Astrocyte of the cerebellum (primary cell): Measurements from ENCODE around the gene CERS3.

Source experiments
- DNase-seq: peaks from one replicate; pipeline ENCODE4 v3.0.0-alpha.2; 2011; ENCODE audit warnings: low read depth
- H3K4me3 ChIP-seq: 2 replicates; pipeline ENCODE4 v1.5.1; 2011; ENCODE audit warnings: mild to moderate bottlenecking, low read depth, low read length, moderate library complexity
- CTCF ChIP-seq: IDR thresholded peaks from 2 replicates; pipeline ENCODE4 v1.5.1; 2012; ENCODE audit warnings: low read length, low read depth, moderate library complexity, mild to moderate bottlenecking; ENCODE audit errors: missing control alignments
- in situ Hi-C: cut with HindIII; loops from 2 replicates; pipeline ENCODE4 v1.10.0; 2017; ENCODE audit warnings: low sequenced_read_pairs

Gene CERS3

DNA sequence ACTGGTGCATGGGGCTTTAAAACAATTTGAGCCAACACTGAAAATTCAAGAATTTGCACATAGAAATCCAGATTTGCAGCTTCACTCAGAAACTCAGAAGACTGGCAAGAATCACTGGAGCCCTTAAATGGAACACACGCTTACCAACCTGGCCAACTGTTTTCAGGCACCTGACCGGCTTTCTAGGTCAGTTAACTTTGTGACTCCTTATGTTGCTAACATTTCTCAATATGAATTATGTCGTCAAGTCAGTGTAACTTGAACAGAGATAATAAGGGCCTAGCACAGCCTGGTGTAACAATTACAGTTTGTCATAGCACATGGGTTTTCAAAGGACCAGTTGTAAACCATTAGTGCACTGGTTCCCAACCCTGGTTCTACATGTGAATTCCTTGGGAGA is 6.8 kb downstream of the CERS3 start:
- no peak overlapping the region for H3K4me3 ChIP-seq
- DNase-seq, result no peak
- in situ Hi-C loops, result no loop called here
- no peak for TF ChIP-seq CTCF

DNA sequence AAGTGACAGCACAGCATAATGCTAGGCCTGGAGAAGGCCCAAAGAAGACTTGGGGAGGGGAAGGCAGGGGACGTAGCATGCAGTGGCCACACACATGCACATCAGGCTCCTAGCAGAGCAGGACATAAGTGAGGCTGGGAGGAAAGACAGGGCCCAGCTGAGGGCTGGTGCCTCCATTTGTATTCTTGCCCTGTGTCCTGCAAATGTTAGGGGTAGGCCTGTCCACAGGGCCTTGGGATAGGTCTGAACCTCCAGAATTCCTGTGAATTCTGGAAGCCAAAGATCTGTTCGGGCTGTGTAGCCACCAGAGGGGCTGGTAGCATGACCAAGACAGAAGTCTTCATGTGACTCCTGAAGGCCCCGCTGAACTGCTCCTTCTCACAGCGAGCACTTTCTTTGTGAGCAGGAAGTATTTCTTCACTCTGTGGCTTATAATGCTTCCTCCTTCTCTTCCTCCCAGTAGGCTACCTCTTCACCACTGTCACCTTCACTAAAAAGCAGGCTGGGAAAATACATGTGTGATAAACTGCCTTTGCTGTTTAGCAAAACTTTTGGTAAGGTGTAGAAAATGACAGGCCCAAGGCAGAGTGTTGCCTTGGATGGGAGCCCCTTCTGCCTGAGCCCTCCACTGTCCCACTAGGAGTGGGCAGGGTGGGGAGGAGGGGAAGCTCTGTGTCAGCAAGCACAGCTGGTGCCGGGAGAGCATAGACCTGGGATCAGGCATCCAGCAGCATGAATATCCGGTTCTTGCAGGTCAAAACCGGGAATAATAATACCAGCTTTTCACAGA is 8.4 kb downstream of the CERS3 start:
- in situ Hi-C loops, result no loop called here
- TF ChIP-seq CTCF, result no peak
- DNase-seq, result no peak
- no peak overlapping the region for H3K4me3 ChIP-seq

GRCh38 chr15:100517846-100518245 is 10.9 kb downstream of the CERS3 start:
- TF ChIP-seq CTCF, result no peak
- DNase-seq, result no peak
- in situ Hi-C loops, result no loop called here

DNA sequence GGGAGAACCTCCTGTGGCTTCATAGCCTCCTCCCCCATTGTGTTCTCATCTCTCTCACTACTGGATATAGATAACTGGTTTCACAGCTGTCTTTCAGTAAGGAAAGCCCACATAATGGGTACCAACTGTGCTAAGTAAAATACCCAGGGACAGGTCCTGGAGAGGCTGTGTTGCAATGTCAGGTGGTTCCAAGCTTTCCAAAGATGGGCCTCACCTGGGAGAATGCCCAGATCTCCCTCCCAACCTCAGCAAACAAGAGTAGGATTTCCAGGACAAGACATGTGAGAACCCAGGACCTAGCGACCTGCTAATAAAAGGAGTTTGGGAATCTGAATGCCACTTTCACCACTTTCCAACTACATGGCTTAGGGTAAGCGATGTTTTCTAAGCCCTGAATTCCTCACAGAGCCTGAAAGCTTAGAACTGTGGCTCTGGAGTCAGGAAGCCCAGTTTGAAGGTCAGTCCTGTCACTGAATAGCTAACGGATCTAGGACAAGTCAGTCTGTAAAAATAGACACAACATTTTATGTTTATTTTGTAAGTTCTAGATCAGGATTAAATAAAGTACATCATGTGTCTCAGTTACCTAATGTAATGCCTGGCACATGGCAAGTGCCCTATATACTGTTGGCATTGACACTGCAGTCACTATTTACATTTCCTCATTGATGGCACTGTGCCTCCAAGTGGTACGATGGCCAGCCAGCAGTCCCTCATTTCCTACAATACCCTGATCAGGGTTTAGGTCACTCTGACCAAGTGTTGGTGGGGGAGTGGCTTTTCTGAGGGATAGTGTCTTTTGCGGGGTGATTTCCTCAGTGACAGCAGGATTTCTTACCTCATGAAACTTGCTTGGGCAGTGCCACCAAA is 11.9 kb downstream of the CERS3 start:
- in situ Hi-C loops, result no loop called here
- TF ChIP-seq CTCF, result no peak
- H3K4me3 ChIP-seq, result no peak overlapping the region
- no peak for DNase-seq

More at GRCh38 chr15:100517846-100518245, 10.9 kb downstream of the CERS3 start:
- H3K4me3 ChIP-seq, result no peak overlapping the region

DNA sequence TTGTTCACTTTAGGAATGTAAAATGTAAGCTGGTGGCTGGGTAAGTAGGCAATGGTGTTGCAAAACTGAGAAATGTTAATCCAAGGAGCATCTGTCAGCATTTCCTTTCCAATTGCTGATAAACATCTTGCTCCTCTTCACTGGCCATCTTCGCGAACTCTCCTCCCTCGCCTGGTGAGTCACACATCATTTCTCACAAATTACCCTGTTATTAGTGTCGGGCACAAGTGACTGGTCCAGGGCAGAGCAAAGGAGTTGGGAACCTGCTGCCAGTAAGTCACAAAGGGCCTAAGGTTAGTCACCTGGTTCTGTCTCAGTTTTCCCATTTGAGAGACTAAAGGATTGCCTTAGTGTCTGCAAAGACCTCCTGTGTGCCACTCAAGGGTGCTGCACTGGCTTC is 13.0 kb downstream of the CERS3 start:
- no peak for DNase-seq
- no peak overlapping the region for H3K4me3 ChIP-seq
- in situ Hi-C loops, result no loop called here
- no peak for TF ChIP-seq CTCF

GRCh38 chr15:100508641-100509300 is 20.0 kb downstream of the CERS3 start:
- H3K4me3 ChIP-seq, result no peak overlapping the region
- TF ChIP-seq CTCF, result no peak
- DNase-seq, result no peak
- in situ Hi-C loops, result no loop called here
